NCI-H146 (cell line): ENCODE measurements around the gene TPGS1.
"Not testable (repeated sequence)": the region's sequence is repeated elsewhere in the genome, so short reads cannot be mapped to it uniquely, and the experiment has no call there.

Source experiments
- DNase-seq: peaks from one replicate; lab custom pipeline; 2025; lab: John Stamatoyannopoulos, UW

The TPGS1 gene

GRCh38 chr19:475360-475759, 31.9 kb upstream of the TPGS1 start:
- no peak for DNase-seq

DNA sequence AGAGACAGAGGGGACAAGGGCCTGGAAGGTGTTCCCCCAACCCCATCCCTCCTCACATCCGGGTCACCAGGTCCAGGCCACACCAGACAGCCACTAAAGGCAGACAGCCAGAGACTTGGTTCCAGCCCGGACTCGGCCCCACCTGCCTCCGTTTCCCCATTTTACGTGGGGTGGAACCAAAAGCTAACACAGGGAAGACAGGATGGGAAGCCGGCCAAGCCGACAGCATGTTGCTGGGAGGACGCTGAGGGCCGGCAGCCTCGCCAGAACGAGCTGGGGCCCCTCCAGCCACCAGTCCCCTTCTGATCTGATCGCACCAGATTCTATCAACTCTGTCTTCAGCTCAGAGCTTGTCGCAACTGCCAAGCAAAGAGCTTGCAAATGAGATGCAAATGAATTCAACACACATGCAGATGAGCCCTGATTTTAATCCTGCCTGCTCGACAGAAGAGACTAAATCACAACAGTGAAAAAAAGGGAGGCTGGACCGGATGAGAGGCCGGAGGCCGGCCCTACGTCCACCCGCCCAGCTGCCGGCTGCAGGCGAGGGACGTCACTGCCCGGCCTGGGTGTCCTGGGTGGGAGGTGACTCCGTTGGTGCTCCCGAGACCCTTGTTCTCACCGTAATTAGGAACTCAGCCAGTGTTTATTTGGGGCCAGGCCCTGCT, 28.9 kb upstream of the TPGS1 start:
- no peak for DNase-seq

DNA sequence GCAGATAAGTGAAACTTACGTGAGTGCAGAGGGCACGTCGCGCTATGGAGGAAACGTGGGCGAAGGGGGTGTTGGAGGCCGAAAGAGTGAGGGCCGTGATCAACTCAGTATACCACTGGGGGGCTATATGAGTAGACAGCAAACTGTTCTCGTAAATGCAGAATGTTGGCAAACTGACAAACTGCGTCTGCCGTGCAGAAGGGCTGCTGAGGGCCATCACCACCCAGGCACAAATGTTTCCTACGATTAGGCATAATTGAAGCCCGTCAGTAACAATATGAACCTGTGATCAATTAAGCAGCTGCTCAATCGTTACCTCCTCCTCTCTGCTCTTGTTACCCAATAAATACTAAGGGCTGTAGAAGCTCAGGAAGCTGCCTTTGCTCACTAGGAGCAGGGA, 28.3 kb upstream of the TPGS1 start:
- no peak for DNase-seq

DNA sequence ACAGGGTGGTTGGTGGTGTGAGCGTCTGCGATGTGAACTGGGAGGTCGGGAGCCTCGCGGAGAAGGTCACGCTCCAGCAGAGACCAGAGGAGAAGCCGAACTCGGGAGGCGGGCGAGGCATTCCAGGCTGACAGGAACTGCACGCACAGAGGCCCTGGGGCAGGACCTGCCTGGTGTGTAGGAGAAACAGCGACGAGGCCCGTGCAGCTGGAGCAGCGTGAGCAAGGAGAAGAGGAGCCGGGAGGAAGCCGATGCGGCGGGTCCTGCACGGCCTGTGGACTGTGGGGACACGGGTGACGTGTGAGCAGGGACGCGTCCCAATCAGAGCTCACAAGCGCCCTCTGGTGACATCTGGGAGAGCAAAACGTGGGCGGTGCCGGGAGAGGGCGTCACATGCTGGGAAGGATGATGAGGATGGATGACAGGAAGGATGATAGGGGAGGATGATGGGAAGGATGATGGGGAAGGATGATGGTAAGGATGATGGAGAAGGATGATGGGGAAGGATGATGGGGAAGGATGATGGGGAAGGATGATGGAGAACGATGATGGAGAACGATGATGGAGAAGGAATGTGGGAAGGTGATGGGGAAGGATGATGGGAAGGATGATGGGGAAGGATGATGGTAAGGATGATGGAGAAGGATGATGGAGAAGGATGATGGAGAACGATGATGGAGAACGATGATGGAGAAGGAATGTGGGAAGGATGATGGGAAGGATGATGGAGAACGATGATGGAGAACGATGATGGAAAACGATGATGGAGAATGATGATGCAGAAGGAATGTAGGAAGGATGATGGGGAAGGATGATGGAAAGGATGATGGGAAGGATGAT, 27.1 kb upstream of the TPGS1 start:
- peak; percentile 42 for DNase-seq

DNA sequence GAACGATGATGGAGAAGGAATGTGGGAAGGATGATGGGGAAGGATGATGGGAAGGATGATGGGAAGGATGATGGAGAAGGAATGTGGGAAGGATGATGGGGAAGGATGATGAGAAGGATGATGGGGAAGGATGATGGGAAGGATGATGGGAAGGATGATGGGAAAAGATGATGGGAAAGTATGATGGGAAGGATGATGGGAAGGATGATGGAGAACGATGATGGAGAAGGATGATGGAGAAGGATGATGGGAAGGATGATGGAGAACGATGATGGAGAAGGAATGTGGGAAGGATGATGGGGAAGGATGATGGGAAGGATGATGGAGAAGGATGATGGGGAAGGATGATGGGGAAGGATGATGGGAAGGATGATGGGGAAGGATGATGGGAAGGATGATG, 26.2 kb upstream of the TPGS1 start:
- DNase-seq = not testable (repeated sequence)

- DNase-seq = no peak
Observed at GRCh38 chr19:482186-483041, 24.9 kb upstream of the TPGS1 start.

- DNase-seq = peak; percentile 17
Observed at GRCh38 chr19:483332-484072, 23.8 kb upstream of the TPGS1 start.

- DNase-seq = peak; percentile 19
Observed at GRCh38 chr19:484494-484893, 22.8 kb upstream of the TPGS1 start.

DNA sequence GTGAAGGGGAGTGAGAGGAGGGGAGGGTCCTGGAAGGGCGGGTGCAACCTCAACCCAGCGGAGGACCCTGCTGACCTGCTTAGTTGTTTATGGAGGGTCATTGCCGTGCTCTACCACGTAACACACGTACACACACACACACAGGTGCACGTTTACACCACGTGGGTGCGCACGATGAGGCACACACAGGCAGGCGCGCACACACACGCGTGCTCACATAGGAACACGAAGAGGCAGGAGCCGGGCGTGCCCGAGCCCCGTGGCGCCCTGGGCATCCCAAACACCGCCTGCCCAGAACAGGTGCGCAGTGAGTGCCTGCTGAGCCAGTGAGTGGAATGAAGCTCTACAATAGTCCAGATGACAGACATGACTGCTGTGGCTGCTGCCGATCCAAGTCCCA, 22.2 kb upstream of the TPGS1 start:
- peak; percentile 56 for DNase-seq

- peak; percentile 86 for DNase-seq
Observed at GRCh38 chr19:485583-486236, 21.6 kb upstream of the TPGS1 start.

DNA sequence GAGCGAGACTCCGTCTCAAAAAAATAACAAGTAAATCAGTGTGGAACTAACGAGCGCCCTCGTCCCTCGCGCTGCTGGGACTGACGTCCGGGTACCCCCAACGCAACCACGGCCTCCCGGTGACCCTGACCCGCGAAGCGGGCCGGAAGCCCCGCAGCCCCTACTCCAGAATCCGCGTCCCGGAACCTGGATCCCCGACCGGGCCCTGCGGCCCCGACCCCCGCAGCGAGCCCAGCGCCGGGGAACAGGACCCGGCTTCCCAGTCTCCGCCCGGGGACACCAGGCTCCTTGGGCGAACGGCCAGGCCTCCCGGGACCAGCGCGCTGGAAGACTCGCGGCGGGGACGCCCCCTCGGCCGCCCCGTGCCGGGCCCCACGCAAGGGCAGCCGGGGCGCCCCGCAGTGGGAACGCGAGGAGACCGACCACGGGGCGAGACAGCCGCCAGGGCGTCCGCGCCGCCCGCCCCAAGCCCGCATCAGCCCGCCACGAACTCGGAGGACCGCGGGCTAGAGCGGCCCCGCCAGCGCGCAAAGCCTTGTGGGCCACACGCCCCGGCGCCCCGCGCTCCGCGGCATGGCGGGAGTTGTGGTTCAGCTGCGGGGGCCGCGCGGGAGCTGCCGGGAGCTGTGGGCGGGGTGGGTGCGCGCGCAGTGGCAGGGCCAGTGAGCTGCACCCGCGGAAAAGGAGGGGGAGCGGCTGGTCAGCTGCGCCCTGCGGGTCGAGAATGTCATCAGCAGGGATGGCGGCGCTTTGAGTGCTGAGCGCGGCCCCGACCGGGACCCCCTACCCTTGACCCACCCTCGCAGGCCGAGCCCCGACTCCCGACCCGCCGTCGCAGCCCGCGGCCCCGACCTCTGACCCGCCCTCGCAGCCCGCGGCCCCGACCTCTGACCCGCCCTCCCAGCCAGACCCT, 18.5 kb upstream of the TPGS1 start:
- peak; percentile 91 for DNase-seq

DNA sequence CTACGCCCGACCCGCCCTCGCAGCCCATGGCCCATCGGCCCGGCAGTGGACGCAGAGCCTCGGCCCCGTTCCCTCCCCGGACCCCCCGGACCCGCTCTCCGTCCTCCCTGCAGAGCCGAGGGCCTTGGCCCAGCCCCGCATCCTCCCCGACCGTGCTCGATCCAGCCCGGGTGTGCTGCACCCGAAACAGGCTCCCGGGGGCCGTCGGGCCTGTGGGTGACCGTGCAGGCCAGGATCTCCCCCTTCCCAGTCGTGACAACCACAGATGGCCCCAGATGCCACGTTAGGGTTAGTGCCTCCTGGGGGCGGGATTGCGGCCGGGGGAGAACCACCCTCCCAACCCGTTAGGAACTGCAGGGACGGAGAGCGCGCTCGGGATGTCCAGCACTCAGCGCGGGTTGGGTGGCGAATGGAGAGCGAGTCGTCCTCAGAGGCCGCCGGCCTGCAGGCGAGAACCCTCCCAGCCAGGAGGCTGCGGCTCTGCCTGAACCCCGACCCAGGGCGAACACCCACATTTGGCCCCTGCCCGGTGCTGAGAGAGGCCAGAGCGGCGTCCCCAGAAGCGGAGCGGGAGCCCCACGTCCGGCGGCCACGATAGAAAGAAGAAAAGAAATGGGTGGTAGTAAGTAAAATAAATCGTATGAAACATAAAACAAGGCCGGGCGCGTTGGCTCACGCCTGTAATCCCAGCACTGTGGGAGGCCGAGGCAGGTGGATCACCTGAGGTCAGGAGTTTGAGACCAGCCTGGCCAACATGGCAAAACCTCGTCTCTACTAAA, 17.7 kb upstream of the TPGS1 start:
- DNase-seq = peak; percentile 26

DNA sequence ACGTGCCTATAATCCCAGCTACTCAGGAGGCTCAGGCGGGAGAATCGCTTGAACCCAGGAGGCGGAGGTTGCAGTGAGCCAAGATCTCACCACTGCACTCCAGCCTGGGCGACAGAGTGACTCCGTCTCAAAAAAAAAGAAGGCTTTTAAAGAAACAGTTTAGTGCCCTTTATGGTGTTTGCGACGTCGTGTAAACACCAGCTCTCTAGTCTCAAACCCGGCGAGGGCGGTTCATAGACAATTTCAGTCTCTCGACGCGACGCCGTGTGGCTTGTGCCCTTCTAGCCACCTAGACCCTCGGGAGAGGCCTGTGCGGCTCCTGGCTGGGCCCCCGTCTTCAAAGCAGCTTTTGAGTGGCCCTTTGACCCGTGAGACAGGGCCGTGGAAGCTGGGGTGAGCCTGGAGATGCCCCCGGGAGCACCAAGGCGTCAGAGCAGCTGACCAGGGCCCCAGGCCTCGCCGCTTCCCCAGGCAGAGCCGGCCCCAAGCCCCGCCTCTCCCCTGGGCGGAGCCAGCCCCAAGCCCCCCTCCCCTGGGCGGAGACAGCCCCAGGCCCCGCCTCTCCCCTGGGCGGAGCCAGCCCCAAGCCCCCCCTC, 16.1 kb upstream of the TPGS1 start:
- no peak for DNase-seq

GRCh38 chr19:492091-492531, 15.2 kb upstream of the TPGS1 start:
- no peak for DNase-seq

DNA sequence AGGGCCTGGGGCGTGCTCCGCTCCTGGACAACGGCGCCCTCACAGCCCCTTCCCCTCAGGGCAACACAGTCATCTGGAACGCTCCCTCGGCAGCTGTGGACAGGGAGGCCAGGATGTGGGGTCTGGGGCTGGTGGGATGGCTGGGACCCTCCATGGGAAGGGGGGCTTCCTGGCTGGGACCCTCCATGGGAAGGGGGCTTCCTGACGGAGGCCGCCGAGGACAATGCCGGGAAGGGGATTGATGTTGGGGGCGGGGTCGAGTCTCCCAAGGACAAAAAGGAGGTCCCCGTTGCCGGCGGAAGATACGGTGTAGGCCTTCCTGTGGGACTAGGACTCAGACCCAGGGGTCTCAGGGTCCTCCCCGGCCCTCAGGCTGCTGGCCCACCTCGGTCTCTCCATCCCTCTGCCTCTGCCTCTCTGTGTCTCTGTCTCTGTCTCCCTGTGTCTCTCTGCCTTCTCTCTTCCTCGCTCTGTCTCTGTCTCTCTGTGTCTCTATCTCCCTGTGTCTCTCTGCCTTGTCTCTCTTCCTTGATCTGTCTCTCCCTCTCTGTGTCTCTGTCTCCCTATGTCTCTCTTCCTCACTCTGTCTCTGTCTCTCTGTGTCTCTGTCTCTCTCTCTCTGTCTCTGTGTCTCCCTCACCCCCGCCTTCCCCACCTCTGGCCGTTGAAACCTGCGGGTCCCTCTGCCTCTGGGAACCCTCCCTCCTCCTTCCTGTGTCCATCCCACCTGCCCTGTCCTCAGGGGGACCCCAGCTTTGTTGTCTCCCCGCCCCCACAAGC, 13.7 kb upstream of the TPGS1 start:
- DNase-seq = no peak

GRCh38 chr19:494171-495080, 12.9 kb upstream of the TPGS1 start:
- DNase-seq = no peak

DNA sequence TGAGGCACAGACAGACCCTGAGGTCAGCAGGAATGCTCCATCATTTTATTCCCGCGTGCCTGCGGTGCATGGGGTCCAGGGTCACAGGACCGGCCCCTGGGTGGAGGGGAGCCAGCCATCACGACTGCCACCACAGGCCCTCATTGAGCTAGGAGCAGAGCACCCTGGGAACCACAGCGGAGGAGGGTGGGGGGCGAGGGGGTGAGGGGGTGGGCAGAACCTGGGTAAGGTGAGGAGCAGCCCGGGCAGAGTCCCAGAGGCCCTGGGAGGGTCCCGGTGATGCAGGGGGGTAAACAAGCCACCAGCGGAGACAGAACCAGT, 12.3 kb upstream of the TPGS1 start:
- DNase-seq = no peak
